ENCODE data around the gene HMCN2.

The HMCN2 gene

DNA sequence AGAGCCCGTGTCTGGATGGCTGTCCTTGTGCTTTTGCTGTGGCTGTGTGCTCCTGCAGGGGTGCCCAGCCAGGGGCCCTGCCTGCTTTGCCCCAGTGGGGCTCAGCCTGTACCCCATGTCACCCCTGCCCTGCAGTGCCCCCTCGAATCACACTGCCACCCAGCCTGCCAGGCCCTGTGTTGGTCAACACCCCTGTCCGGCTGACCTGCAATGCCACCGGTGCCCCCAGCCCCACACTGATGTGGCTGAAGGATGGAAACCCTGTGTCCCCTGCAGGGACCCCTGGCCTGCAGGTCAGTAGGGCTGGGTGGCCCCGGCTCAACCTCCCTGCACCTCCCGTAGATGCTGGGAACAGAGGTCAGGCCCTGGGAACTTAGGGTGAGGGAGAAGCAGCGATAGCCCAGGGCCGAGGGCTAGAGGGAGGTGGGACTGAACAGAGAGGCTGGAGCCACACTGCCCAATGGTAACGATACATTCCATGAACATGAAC, 96.4 kb downstream of the HMCN2 start:
- no peak for DNase-seq (ENCODE audit: low read depth)
- no peak overlapping the region for H3K4me3 ChIP-seq (ENCODE audit: low read length)
- TF ChIP-seq, protein P1, sequence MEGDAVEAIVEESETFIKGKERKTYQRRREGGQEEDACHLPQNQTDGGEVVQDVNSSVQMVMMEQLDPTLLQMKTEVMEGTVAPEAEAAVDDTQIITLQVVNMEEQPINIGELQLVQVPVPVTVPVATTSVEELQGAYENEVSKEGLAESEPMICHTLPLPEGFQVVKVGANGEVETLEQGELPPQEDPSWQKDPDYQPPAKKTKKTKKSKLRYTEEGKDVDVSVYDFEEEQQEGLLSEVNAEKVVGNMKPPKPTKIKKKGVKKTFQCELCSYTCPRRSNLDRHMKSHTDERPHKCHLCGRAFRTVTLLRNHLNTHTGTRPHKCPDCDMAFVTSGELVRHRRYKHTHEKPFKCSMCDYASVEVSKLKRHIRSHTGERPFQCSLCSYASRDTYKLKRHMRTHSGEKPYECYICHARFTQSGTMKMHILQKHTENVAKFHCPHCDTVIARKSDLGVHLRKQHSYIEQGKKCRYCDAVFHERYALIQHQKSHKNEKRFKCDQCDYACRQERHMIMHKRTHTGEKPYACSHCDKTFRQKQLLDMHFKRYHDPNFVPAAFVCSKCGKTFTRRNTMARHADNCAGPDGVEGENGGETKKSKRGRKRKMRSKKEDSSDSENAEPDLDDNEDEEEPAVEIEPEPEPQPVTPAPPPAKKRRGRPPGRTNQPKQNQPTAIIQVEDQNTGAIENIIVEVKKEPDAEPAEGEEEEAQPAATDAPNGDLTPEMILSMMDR (conservative IDR thresholded peaks at IDR 0.05; ENCODE audit: low read length) = no peak

DNA sequence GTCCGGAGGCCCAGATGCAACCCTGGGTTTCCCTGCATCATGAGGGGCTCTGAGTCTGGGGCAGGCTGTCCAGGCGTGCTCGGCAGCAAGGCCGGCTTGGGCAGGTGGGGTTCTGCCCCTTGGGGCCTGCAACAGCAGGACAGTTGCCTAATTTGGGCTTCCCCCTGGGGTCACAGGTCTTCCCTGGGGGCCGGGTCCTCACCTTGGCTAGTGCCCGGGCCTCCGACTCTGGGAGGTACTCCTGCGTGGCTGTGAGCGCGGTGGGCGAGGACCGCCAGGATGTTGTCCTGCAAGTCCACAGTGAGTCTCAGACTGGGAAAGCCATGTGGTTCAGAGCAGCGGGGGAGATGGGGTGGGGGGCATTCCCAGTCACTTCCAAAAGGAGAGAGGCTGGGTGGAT, 97.1 kb downstream of the HMCN2 start:
- TF ChIP-seq, protein P1 (conservative IDR thresholded peaks at IDR 0.05; ENCODE audit: low read length) = no peak
- H3K4me3 ChIP-seq (ENCODE audit: low read length) = no peak overlapping the region
- DNase-seq (ENCODE audit: low read depth) = no peak

DNA sequence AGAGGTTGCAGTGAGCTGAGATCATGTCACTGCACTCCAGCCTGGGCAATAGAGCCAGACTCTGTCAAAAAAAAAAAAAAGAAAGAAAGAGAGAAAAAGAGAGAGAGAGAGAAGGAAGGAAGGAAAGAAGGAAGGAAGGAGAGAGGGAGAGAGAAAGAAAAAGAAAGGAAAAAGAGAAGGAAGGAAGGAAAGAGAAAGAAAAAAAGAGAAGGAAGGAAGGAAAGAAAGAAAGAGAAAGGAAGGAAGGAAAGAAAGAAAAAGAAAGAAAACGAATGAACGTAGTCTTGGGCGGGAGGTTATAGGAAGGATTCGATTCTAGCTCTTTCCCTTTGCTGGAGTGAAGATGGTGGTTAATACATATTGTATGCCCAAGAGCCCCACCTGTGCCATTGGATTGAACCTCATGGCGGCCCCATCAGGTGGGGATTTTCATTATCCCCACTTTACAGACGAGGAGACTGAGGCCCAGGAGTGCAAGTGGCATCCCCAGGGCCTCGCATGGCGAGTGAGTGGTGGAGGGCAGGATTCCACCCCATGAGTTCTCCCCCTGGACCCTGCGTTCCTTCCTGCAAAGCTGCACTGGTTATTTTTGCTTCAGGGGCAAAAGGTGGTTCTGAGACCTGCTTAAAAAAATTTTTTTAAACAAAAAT, 98.3 kb downstream of the HMCN2 start:
- TF ChIP-seq, protein P1 (conservative IDR thresholded peaks at IDR 0.05; ENCODE audit: low read length) = no peak
- no peak for DNase-seq (ENCODE audit: low read depth)
- no peak overlapping the region for H3K4me3 ChIP-seq (ENCODE audit: low read length)

DNA sequence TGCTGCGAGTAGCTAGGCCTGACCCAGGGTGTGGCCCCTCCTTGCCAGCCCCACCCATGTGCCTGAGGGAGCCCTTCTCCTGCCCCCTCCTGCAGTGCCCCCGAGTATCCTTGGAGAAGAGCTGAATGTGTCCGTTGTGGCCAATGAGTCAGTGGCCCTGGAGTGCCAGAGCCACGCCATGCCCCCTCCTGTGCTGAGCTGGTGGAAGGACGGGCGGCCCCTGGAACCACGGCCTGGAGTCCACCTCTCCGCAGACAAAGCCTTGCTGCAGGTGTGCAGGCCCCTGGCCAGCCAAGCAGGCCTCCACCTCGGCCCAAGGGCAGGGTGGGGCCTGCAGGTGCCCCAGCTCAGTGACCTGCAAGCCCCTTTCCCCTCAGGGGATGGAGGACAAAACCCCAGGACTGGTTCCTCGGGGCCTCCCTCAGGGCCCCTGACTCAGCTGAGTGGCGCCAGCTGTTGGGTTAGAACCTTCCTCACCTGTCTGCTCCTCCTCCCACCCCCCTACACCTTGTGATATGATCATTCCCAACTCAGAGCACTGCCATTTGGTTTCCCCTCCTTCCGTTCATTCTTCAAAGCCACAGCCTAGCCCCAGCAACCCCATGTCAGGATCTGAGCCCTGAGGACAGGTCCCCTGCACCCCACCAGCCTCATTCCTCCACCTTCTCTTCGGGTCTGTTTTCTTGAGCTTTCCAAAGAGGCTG, 99.2 kb downstream of the HMCN2 start:
- H3K4me3 ChIP-seq (ENCODE audit: low read length) = no peak overlapping the region
- TF ChIP-seq, protein P1 (conservative IDR thresholded peaks at IDR 0.05; ENCODE audit: low read length) = no peak
- no peak for DNase-seq (ENCODE audit: low read depth)

DNA sequence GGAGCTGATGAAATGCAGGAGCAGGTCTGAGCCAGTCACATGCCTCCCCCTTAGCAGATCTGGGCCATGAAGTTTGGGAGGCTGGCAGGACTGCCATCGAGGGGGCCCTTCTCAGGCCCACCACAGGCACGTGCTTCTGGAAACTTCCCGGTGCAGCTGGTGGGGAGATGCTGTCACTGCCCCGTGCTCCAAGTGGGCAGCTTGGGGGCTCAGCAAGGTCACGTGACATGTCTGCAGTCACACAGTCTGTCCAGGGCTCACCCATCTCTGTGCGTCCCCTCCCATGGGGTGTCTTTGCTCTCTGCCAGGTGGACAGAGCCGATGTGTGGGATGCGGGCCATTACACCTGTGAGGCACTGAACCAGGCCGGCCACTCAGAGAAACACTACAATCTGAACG, 99.8 kb downstream of the HMCN2 start:
- no peak for DNase-seq (ENCODE audit: low read depth)
- TF ChIP-seq, protein P1 (conservative IDR thresholded peaks at IDR 0.05; ENCODE audit: low read length) = no peak
- H3K4me3 ChIP-seq (ENCODE audit: low read length) = no peak overlapping the region

DNA sequence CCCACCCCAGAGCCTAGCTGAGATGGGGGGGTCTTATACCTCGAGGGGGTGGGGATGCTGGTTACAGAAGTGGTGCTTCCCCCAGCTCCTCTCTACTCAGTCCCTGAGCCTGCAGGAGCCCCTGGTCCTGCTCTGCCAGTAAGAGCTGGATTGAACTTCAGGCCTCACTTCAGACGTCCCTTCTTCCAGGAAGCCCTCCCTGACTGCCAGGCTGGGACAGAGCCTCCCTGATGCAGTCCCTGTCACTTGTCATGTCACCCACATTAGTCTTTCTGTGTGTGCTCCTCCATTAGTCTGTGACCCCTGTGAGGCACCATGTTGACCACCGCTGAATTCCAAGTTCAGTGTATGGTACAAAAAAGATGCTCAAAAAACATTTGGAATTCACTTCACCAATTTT, 100.5 kb downstream of the HMCN2 start:
- H3K4me3 ChIP-seq (ENCODE audit: low read length) = no peak overlapping the region
- DNase-seq (ENCODE audit: low read depth) = no peak
- TF ChIP-seq, protein P1 (conservative IDR thresholded peaks at IDR 0.05; ENCODE audit: low read length) = no peak

Measured in AG10803 (cell line).